Memory B cell (primary cell): Measurements from ENCODE around the gene ZEB2.
A peak's percentile ranks its signal among the peaks of the same experiment; 100 is the strongest.

ENCODE experiments used
- ATAC-seq: fragments of 150-1000 bp; cut with Tn5 transposase; 2 replicates; pipeline ENCODE4 v1.10.0; 2021; ENCODE audit warnings: low read depth, mild to moderate bottlenecking, moderate library complexity
- DNase-seq, 2 donors: peaks; one replicate each; pipeline ENCODE4 v3.0.0; 2022; ENCODE audit warnings: low spot score in 2 of 2
- H3K27ac Mint-ChIP-seq: one replicate; pipeline ENCODE4 v1.8.0; 2022; ENCODE audit warnings: mild to moderate bottlenecking, moderate library complexity, mixed read lengths
- H3K27me3 Mint-ChIP-seq: one replicate; pipeline ENCODE4 v1.8.0; 2022; ENCODE audit warnings: mixed read lengths
- H3K36me3 Mint-ChIP-seq: one replicate; pipeline ENCODE4 v1.8.0; 2022; ENCODE audit warnings: mild to moderate bottlenecking, mixed read lengths
- H3K4me1 Mint-ChIP-seq: one replicate; pipeline ENCODE4 v1.8.0; 2022; ENCODE audit warnings: mixed read lengths
- H3K4me3 Mint-ChIP-seq: one replicate; pipeline ENCODE4 v1.8.0; 2022; ENCODE audit warnings: mild to moderate bottlenecking, moderate library complexity, mixed read lengths
- H3K9me3 Mint-ChIP-seq: one replicate; pipeline ENCODE4 v1.8.0; 2022; ENCODE audit warnings: mixed read lengths

ZEB2 gene

GRCh38 chr2:144522176-144522896 is 2.4 kb upstream of the ZEB2 start:
- Mint-ChIP-seq H3K27me3 (peaks cover 5% of the 10 kb centered on the region), H3K4me3 (peak overlapping the region; percentile 86), H3K36me3 (peaks cover 2% of the 10 kb centered on the region)

GRCh38 chr2:144521686-144522085 is 1.8 kb upstream of the ZEB2 start:
- no peak overlapping the region for H3K27ac Mint-ChIP-seq

More at GRCh38 chr2:144522176-144522896, 2.4 kb upstream of the ZEB2 start:
- DNase-seq (no peak), ATAC-seq (no peak)
- peaks cover 17% of the 10 kb centered on the region for H3K4me1 Mint-ChIP-seq
- no peak overlapping the region for H3K27ac Mint-ChIP-seq
- H3K9me3 Mint-ChIP-seq = no peaks in the 10 kb centered on the region

GRCh38 chr2:144520756-144521487 is 1.0 kb upstream of the ZEB2 start:
- Mint-ChIP-seq H3K4me3 (peak overlapping the region; percentile 62), H3K36me3 (peaks cover 4% of the 10 kb centered on the region), H3K27me3 (peaks cover 5% of the 10 kb centered on the region), H3K4me1 (peaks cover 24% of the 10 kb centered on the region), H3K9me3 (no peaks in the 10 kb centered on the region), H3K27ac (no peak overlapping the region)
- ATAC-seq = no peak
- no peak for DNase-seq

More at GRCh38 chr2:144521686-144522085, 1.8 kb upstream of the ZEB2 start:
- H3K27me3 Mint-ChIP-seq = peaks cover 5% of the 10 kb centered on the region
- peaks cover 4% of the 10 kb centered on the region for H3K36me3 Mint-ChIP-seq
- no peaks in the 10 kb centered on the region for H3K9me3 Mint-ChIP-seq
- no peak for DNase-seq
- no peak overlapping the region for H3K4me3 Mint-ChIP-seq
- H3K4me1 Mint-ChIP-seq = peaks cover 20% of the 10 kb centered on the region
- ATAC-seq = no peak

DNA sequence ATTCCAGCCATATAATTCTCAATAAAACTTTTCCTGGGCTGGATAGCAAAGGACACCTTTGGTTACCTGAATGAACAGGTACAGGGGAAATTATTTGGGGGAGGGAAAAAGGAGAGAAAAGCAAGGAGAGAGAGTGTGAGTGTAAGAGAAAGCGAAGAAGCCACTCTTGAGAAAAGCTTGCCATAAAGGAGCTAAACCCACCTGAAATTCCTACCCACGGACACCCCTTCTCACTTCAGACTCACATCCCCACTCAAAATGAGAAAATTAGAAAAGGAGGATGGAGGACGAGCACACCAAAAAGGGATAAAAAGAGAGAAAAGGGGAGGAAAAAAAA is 354 bp downstream of the ZEB2 start:
- H3K9me3 Mint-ChIP-seq = no peaks in the 10 kb centered on the region
- ATAC-seq = no peak
- H3K27me3 Mint-ChIP-seq = peaks cover 2% of the 10 kb centered on the region
- H3K4me3 Mint-ChIP-seq = no peak overlapping the region
- peaks cover 4% of the 10 kb centered on the region for H3K36me3 Mint-ChIP-seq
- DNase-seq = no peak
- no peak overlapping the region for H3K27ac Mint-ChIP-seq
- H3K4me1 Mint-ChIP-seq = peaks cover 31% of the 10 kb centered on the region

DNA sequence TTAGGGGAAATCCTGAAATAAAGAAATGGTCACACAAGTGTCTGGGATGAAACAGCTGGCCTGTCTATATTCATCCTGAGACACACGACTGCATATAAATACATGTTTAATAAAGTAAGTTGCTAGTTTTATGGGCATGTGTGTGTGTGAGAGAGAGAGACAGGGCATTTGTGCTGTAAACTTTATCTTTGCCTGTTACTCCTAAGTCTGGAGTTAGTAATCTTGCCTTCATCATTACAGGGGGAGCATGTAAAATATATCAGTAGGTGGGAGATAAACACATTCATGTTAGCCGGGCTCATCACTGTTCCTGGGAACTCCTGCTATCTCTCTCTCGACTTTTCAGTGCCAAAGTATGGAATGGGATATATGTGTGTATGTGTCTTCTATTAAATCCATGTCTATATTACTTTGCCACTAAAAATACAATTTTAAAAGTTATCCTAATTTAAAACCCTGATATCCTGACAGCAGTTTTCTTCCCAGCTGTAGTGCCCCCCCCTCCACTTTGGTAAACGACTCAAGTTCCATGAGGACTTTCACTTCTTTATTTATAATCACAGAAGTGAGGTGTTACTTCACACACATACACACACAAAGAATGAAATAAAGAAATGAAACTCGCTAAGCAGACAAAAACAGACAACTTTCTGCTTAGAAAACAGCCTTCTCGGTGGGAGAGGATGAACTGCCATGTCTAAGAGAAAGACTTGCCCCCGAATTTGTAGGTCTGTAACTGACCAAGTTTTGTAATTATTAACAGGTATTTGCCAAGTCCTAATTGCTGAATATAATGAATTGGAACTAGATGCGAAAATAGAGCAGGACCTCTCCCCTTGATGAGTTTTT is 947 bp downstream of the ZEB2 start:
- no peak overlapping the region for H3K27ac Mint-ChIP-seq
- peaks cover 34% of the 10 kb centered on the region for H3K4me1 Mint-ChIP-seq
- peaks cover 6% of the 10 kb centered on the region for H3K36me3 Mint-ChIP-seq
- no peaks in the 10 kb centered on the region for H3K9me3 Mint-ChIP-seq
- peaks cover 2% of the 10 kb centered on the region for H3K27me3 Mint-ChIP-seq
- peak; percentile 58 for ATAC-seq
- no peak for DNase-seq
- H3K4me3 Mint-ChIP-seq = no peak overlapping the region

DNA sequence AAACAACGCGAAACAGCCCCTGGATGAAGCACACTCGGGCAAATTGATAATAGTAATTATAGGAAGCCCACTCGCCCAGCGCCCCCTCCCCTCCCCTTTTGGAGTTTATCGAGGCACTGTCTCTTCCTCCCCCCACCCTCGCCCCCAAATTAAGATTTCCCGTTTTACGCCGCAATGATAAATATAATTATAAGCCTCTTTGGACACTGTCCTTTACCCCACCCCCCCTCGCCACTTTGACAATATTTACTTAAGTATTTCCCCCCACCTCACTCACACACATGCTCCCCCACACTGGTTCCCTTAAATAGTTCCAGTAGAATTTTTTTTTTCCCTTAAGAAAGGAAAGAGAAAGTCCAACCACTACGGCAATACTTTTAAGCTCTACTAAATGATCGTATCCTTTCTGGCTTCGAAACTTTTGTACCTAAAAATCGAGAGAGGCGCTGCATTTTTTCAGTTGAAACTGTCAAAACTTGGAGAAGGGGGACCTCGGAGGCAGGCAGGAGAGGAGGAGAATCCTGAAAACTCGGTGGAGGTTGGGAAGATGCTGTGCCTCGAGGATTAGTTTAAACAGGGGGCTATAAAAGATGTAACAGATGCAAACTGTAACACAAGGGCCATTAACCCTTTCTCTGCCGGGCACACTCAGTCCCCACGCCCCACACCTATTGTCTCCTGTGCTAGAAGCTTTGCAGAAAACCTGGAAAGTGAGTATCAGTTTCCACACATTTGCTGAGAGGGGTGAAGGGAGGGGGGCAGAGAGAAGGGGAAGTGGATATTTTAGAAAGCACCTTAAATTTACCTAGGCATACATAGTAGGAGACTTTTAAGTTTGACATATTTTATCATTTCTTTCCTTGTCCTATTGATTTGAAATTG is 1.8 kb downstream of the ZEB2 start:
- DNase-seq (no peak), ATAC-seq (peak; percentile 21)
- Mint-ChIP-seq H3K36me3 (peaks cover 8% of the 10 kb centered on the region), H3K9me3 (no peaks in the 10 kb centered on the region), H3K27me3 (peaks cover 2% of the 10 kb centered on the region), H3K27ac (no peak overlapping the region), H3K4me1 (peaks cover 37% of the 10 kb centered on the region), H3K4me3 (no peak overlapping the region)

DNA sequence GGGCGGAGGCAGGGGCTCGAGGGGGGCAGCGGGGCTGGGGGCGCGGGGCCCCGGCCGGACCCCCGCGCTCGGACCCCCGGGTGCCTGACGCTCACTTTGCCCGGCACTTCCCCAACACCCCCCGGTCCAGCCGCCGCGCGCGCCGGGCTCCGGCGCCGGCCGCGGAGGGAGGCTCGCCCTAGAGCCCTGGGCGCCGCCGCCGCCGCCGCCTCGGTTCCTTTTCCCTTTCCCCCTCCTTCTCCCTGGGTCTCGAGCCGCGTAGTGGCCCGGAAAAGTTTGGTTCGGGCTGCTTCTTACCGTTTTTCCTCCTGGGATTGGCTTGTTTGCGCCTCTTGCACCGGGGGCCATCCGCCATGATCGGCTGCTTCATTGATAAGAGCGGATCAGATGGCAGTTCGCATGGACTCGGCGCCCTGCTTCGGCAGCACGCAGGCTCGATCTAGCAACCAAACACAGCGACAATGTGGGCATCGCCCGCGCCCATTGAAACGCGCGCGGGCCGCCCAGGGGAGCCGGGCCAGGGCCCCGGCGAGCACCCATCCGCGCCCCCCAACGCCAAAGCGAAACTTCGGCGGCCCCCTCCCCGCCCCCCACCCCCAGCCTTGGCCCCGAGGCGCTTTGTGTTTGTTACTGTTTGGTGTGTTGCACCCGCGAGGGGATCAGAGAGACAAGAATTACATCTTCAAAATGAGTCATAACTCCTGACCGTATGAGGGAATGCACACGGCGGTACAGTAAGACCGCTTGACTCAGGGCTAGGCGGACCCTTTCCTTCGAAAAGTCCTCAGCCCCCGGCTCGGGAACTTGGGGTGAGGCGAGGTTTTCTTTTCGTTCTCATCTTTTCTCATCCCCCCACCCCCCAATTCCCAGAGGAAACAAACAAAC is 2.7 kb downstream of the ZEB2 start:
- ATAC-seq (peak; percentile 36), DNase-seq (peak in 1 of 2 donors; percentile 60)
- Mint-ChIP-seq H3K27ac (no peak overlapping the region), H3K9me3 (no peaks in the 10 kb centered on the region), H3K4me1 (peaks cover 39% of the 10 kb centered on the region), H3K27me3 (peaks cover under 1% of the 10 kb centered on the region), H3K36me3 (peaks cover 8% of the 10 kb centered on the region), H3K4me3 (no peak overlapping the region)

GRCh38 chr2:144516411-144516980 is 3.4 kb downstream of the ZEB2 start:
- peak overlapping the region; percentile 89 for H3K4me3 Mint-ChIP-seq
- H3K9me3 Mint-ChIP-seq = no peaks in the 10 kb centered on the region
- peak overlapping the region; percentile 91 for H3K27ac Mint-ChIP-seq
- DNase-seq (no peak), ATAC-seq (no peak)
- H3K36me3 Mint-ChIP-seq = peaks cover 8% of the 10 kb centered on the region
- peaks cover 46% of the 10 kb centered on the region for H3K4me1 Mint-ChIP-seq
- no peaks in the 10 kb centered on the region for H3K27me3 Mint-ChIP-seq

DNA sequence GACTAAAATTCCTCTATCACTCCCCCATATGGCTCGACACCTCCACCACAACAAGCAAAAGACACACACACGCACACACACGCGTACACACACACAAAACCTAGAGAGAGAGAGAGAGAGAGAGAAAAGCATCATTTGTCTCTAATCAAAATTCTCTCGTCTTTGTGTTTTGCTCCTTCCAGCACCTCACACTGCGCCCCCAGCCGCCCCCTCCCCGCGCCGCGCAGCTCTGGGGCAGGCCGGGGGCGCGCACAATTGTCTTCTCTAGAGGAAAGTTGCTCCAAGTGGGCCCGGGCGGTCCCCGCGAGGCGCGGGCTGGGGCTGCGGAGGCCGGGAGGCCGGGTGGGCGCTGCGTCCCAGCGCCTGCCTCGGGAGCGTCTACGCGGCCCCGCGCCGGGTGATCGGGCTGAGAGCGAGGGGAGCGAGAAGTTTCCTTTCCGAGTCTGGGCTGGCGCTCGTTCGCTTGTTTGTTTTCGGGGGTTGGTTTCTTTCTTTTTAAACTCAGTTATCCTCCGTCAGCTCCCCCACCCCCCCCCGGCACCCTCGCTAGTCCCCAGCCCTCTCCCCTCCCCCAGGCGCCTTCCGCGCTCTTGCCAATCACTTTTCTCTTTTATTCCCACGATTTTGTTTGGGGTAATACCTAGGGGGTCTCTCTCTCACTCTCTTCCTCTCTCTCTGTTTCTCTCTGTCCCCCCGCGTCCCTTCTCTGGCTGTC is 4.1 kb downstream of the ZEB2 start:
- no peaks in the 10 kb centered on the region for H3K9me3 Mint-ChIP-seq
- ATAC-seq = no peak
- DNase-seq = no peak
- H3K36me3 Mint-ChIP-seq = peaks cover 9% of the 10 kb centered on the region
- H3K27ac Mint-ChIP-seq = peak overlapping the region; percentile 91
- H3K4me3 Mint-ChIP-seq = peak overlapping the region; percentile 89
- peaks cover 52% of the 10 kb centered on the region for H3K4me1 Mint-ChIP-seq
- no peaks in the 10 kb centered on the region for H3K27me3 Mint-ChIP-seq

DNA sequence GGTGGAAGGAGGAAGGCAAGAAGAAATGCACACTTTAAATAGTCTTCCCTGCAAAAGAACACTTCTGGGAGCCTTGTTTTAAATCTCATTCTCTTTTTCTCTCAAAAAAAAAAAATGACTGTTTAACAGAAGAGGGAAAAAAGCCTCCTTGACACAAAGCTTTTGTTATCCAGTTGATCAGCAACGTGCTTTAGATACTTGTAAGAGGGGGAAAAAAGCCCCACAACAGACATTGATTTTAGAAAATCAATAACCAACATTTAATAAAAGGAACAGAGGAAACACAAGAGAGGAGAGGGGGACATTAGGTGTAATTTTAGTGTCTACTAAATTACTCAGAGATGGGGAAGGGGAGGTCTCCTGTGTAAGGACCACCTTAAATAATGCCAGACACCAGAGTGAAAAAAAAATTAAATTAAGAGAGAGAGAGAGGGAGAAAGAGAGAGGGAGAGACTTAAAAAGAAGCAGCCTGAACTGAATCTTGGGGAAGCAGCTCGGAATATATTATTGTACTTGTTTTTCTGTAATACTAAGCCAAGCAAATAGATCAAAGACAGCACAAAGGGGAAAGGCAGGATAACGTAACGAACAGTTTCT is 4.7 kb downstream of the ZEB2 start:
- H3K27me3 Mint-ChIP-seq = no peaks in the 10 kb centered on the region
- peak overlapping the region; percentile 89 for H3K4me3 Mint-ChIP-seq
- peaks cover 9% of the 10 kb centered on the region for H3K36me3 Mint-ChIP-seq
- peak overlapping the region; percentile 91 for H3K27ac Mint-ChIP-seq
- H3K9me3 Mint-ChIP-seq = no peaks in the 10 kb centered on the region
- ATAC-seq = no peak
- no peak for DNase-seq
- H3K4me1 Mint-ChIP-seq = peaks cover 54% of the 10 kb centered on the region

DNA sequence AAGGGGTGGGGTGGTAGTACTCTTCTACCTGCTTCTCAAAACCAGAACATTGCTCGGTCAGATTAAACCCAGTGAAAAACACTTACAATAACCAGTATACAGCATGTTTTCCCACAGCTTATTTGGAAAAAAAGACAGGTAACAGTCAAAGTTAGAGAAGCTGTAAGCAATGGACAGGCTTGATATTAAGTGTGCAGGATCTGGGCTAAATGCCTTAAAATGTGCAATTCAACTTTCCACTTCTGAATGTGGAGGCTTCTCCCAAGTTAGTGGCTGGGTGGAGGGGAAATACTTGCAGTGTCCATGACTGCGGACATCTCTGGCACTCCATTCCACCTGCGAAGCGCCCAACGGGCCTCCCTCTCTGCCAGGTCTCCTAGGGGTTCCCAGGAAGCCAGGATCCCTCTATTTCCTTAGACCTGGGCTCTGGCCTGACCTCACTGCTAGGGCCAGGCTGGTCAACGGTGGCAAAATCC is 5.3 kb downstream of the ZEB2 start:
- H3K27me3 Mint-ChIP-seq = no peaks in the 10 kb centered on the region
- DNase-seq (no peak), ATAC-seq (no peak)
- H3K9me3 Mint-ChIP-seq = no peaks in the 10 kb centered on the region
- H3K4me1 Mint-ChIP-seq = peaks cover 54% of the 10 kb centered on the region
- H3K36me3 Mint-ChIP-seq = peaks cover 9% of the 10 kb centered on the region
- peak overlapping the region; percentile 89 for H3K4me3 Mint-ChIP-seq
- peak overlapping the region; percentile 91 for H3K27ac Mint-ChIP-seq
